Neural cell (in vitro differentiated cells): ENCODE results near the gene DDX4. TPM values are rescaled to one million over a fixed set of nuclear protein-coding genes. Genes with fewer than 3 reads are reported as not detected.

Experiments used
- H2AFZ ChIP-seq: fragments of 200-600, 300-800 bp; sonication (generic), shearing (Covaris generic); 2 replicates; pipeline ENCODE4 v1.6.0; 2014; ENCODE audit warnings: low read depth, mild to moderate bottlenecking, antibody characterized with exemption, low read length, moderate library complexity
- H3F3A ChIP-seq: fragments of 200-600 bp; shearing (Covaris generic); 2 replicates; pipeline ENCODE4 v1.6.1; 2016; ENCODE audit warnings: mild to moderate bottlenecking, moderate library complexity, mixed read lengths, antibody characterized with exemption, low read length; ENCODE audit not compliant: insufficient read depth, poor library complexity, severe bottlenecking
- H3K27ac ChIP-seq: fragments of 200-600, 300-800 bp; sonication (generic), shearing (Covaris generic); 2 replicates; pipeline ENCODE4 v1.5.1; 2014; ENCODE audit warnings: mild to moderate bottlenecking, low read length, moderate library complexity
- H3K27me3 ChIP-seq: fragments of 300-800, 200-600 bp; sonication (generic), shearing (Covaris generic); 2 replicates; pipeline ENCODE4 v1.6.0; 2014; ENCODE audit warnings: mild to moderate bottlenecking, low read depth, low read length, moderate library complexity; ENCODE audit not compliant: insufficient read depth
- H3K36me3 ChIP-seq: fragments of 300-800, 200-600 bp; sonication (generic), shearing (Covaris generic); 2 replicates; pipeline ENCODE4 v1.5.1; 2014; ENCODE audit warnings: mild to moderate bottlenecking, antibody characterized with exemption, low read length, moderate library complexity; ENCODE audit not compliant: insufficient read depth
- H3K4me2 ChIP-seq: fragments of 300-800, 200-600 bp; sonication (generic), shearing (Covaris generic); 2 replicates; pipeline ENCODE4 v1.6.0; 2014; ENCODE audit warnings: mild to moderate bottlenecking, low read length
- H3K4me3 ChIP-seq: fragments of 300-800, 200-600 bp; sonication (generic), shearing (Covaris generic); 2 replicates; pipeline ENCODE4 v1.5.1; 2014; ENCODE audit warnings: mild to moderate bottlenecking, low read length, moderate library complexity
- H3K79me2 ChIP-seq: fragments of 200-600 bp; shearing (Covaris generic); replicated peaks from 2 replicates; pipeline ENCODE4 v1.6.0; 2014; ENCODE audit warnings: mild to moderate bottlenecking, low read length, moderate library complexity; ENCODE audit not compliant: insufficient read depth
- H3K9ac ChIP-seq: fragments of 300-800, 200-600 bp; sonication (generic), shearing (Covaris generic); 2 replicates; pipeline ENCODE4 v1.6.1; 2016; ENCODE audit warnings: mild to moderate bottlenecking, low read length, mixed read lengths
- H3K9me2 ChIP-seq: fragments of 200-600 bp; shearing (Covaris generic); 2 replicates; pipeline ENCODE4 v1.6.1; 2016; ENCODE audit warnings: mild to moderate bottlenecking, low read length, mixed read lengths; ENCODE audit not compliant: insufficient read depth
- H3K9me3 ChIP-seq: fragments of 200-600, 300-800 bp; sonication (generic), shearing (Covaris generic); 2 replicates; pipeline ENCODE4 v1.6.1; 2016; ENCODE audit warnings: mild to moderate bottlenecking, mixed run types, low read length, moderate library complexity, mixed read lengths
- H4K20me1 ChIP-seq: fragments of 200-600 bp; shearing (Covaris generic); 2 replicates; pipeline ENCODE4 v1.6.1; 2016; ENCODE audit warnings: mild to moderate bottlenecking, mixed run types; ENCODE audit not compliant: insufficient read depth
- CTCF ChIP-seq: fragments of 450-650 bp; IDR thresholded peaks from 2 replicates; pipeline ENCODE4 v1.5.1; 2014; ENCODE audit warnings: antibody characterized with exemption, mild to moderate bottlenecking, moderate library complexity; ENCODE audit not compliant: poor library complexity, severe bottlenecking
- EP300 ChIP-seq: fragments of 450-650 bp; conservative IDR thresholded peaks from 2 replicates; pipeline ENCODE4 v1.6.1; 2014; ENCODE audit warnings: antibody characterized with exemption, mild to moderate bottlenecking, moderate library complexity; ENCODE audit not compliant: poor library complexity, severe bottlenecking
- EZH2 ChIP-seq: fragments of 200-600, 300-800 bp; shearing (Covaris generic), sonication (generic); IDR thresholded peaks from 2 replicates; pipeline ENCODE4 v1.6.1; 2014; ENCODE audit warnings: antibody characterized with exemption, low read length, borderline replicate concordance, mild to moderate bottlenecking; ENCODE audit not compliant: insufficient read depth, poor library complexity, severe bottlenecking
- MXI1 ChIP-seq: fragments of 450-650 bp; conservative IDR thresholded peaks from 2 replicates; pipeline ENCODE4 v1.6.1; 2014; ENCODE audit warnings: antibody characterized with exemption, mild to moderate bottlenecking; ENCODE audit not compliant: poor library complexity, severe bottlenecking
- POLR2AphosphoS5 ChIP-seq: IDR thresholded peaks from 2 replicates; pipeline ENCODE4 v1.6.1; 2012
- RAD21 ChIP-seq: fragments of 450-650 bp; conservative IDR thresholded peaks from 2 replicates; pipeline ENCODE4 v1.6.1; 2014; ENCODE audit warnings: antibody characterized with exemption, mild to moderate bottlenecking, moderate library complexity
- REST ChIP-seq: IDR thresholded peaks from 2 replicates; pipeline ENCODE4 v1.6.1; 2012; ENCODE audit warnings: borderline replicate concordance
- SMC3 ChIP-seq: fragments of 450-650 bp; conservative IDR thresholded peaks from 2 replicates; pipeline ENCODE4 v1.6.1; 2014; ENCODE audit warnings: antibody characterized with exemption, mild to moderate bottlenecking, moderate library complexity; ENCODE audit not compliant: poor library complexity
- TAF1 ChIP-seq: IDR thresholded peaks from 2 replicates; pipeline ENCODE4 v1.6.1; 2012; ENCODE audit warnings: low read depth
- polyA plus RNA-seq: library from polyadenylated mRNA; depleted of rRNA; stranded (reverse); fragments of >200 nt; gene quantifications from 2 replicates; pipeline ENCODE4 v1.2.3, GENCODE V29; 2014

DDX4 gene
- polyA plus RNA-seq, 1 donor from 2014 or later = 0.43 TPM

- no peaks in the 10 kb centered on the region for H3K79me2 ChIP-seq
- H3F3A ChIP-seq = no peaks in the 10 kb centered on the region
- H2AFZ ChIP-seq = no peak overlapping the region
- TF ChIP-seq TAF1 (no peak), SMC3 (no peak), POLR2AphosphoS5 (no peak), MXI1 (no peak), EZH2 (no peak), RAD21 (no peak), CTCF (no peak), REST (no peak), EP300 (no peak)
- H3K36me3 ChIP-seq = no peaks in the 10 kb centered on the region
- no peak overlapping the region for H3K4me3 ChIP-seq
- H3K9ac ChIP-seq = no peak overlapping the region
- H3K27me3 ChIP-seq = no peaks in the 10 kb centered on the region
- H3K9me3 ChIP-seq = no peaks in the 10 kb centered on the region
- no peaks in the 10 kb centered on the region for H3K9me2 ChIP-seq
- H3K4me2 ChIP-seq = no peak overlapping the region
- no peak overlapping the region for H3K27ac ChIP-seq
- no peaks in the 10 kb centered on the region for H4K20me1 ChIP-seq
Measured at GRCh38 chr5:55724281-55724680, 13.6 kb upstream of the DDX4 start.

- no peaks in the 10 kb centered on the region for H3K9me3 ChIP-seq
- H3K9ac ChIP-seq = no peak overlapping the region
- no peak overlapping the region for H2AFZ ChIP-seq
- no peak overlapping the region for H3K4me2 ChIP-seq
- TF ChIP-seq CTCF = no peak
- TF ChIP-seq POLR2AphosphoS5 = no peak
- TF ChIP-seq RAD21 = no peak
- TF ChIP-seq TAF1 = no peak
- no peak for TF ChIP-seq REST
- no peak for TF ChIP-seq MXI1
- no peak for TF ChIP-seq EZH2
- no peak for TF ChIP-seq SMC3
- no peak for TF ChIP-seq EP300
- H3K9me2 ChIP-seq = no peaks in the 10 kb centered on the region
- H3K79me2 ChIP-seq = no peaks in the 10 kb centered on the region
- H4K20me1 ChIP-seq = no peaks in the 10 kb centered on the region
- no peaks in the 10 kb centered on the region for H3K36me3 ChIP-seq
- H3K27me3 ChIP-seq = no peaks in the 10 kb centered on the region
- H3F3A ChIP-seq = no peaks in the 10 kb centered on the region
- H3K4me3 ChIP-seq = no peak overlapping the region
- H3K27ac ChIP-seq = no peak overlapping the region
Measured at GRCh38 chr5:55731848-55732247, 6.0 kb upstream of the DDX4 start.
